Ovary (tissue), 9 donors: ENCODE measurements around the gene SHISA8. TPM values are rescaled to one million over a fixed set of nuclear protein-coding genes. Genes with fewer than 3 reads are reported as not detected.
A peak's percentile ranks its signal among the peaks of the same experiment; 100 is the strongest.

Experiments used
- DNase-seq, 5 donors: peaks; one replicate each; pipeline ENCODE4 v3.0.0-alpha.2; 2019 to 2020
- H3K27ac ChIP-seq, 2 donors: fragments of 200-600 bp; one replicate each; pipeline versions ENCODE4 v1.5.1 to v1.8.0; 2019 to 2022
- H3K27me3 ChIP-seq: fragments of 200-600 bp; one replicate; pipeline ENCODE4 v1.8.0; 2022
- H3K36me3 ChIP-seq: fragments of 200-600 bp; sonication (generic); one replicate; pipeline ENCODE4 v1.5.1; 2019
- H3K4me1 ChIP-seq: one replicate; pipeline ENCODE4 v1.8.1; 2013; ENCODE audit warnings: mild to moderate bottlenecking, moderate library complexity; ENCODE audit not compliant: insufficient read depth
- H3K4me3 ChIP-seq: fragments of 200-600 bp; sonication (generic); one replicate; pipeline ENCODE4 v1.5.1; 2017
- H3K9me3 ChIP-seq, 2 donors: fragments of 200-600 bp in 1 of 2; sonication (generic) in 1 of 2; one replicate each; pipeline versions ENCODE4 v1.5.1 to v1.8.1; 2013 to 2019; ENCODE audit warnings: mild to moderate bottlenecking in 1 of 2, moderate library complexity in 1 of 2
- CTCF ChIP-seq, 3 donors: fragments of 450-650 bp in 2 of 3; fragments of 200-600 bp in 1 of 3; IDR thresholded peaks; one replicate each; pipeline versions ENCODE4 v1.5.1 to v1.8.0; 2016 to 2022; ENCODE audit warnings: antibody characterized with exemption in 3 of 3, mild to moderate bottlenecking in 1 of 3
- EP300 ChIP-seq: sonication (generic); formaldehyde crosslinking; IDR thresholded peaks from one replicate; pipeline ENCODE4 v1.6.1; 2017; ENCODE audit warnings: antibody characterized with exemption
- POLR2A ChIP-seq: fragments of 450-650 bp; IDR thresholded peaks from one replicate; pipeline ENCODE4 v1.6.1; 2017; ENCODE audit warnings: antibody characterized with exemption, mild to moderate bottlenecking, moderate library complexity
- WGBS, 3 donors: extraction: QIAGEN DNeasy Blood & Tissue Kit in 1 of 3; methylation state at CpG; one replicate each; pipeline versions ENCODE4 v1.1.5 to v1.1.7; 2013 to 2017; 5-methylcytosine and 5-hydroxymethylcytosine counted together
- intact Hi-C, 4 donors: fragments of 100-400 bp; cut with DNase I; formaldehyde crosslinking; loops; one replicate each; pipeline versions ENCODE4 v1.11.0 to v1.15.1; 2022 to 2023
- polyA plus RNA-seq, 2 donors: library from polyadenylated mRNA; stranded (reverse); fragments of 200-250 nt in 1 of 2; fragments of 350-450 nt in 1 of 2; fragmentation: Illumina TruSeq in 1 of 2; extraction: RNeasy Lipid Tissue Mini Kit (QIAGEN cat#74804) in 1 of 2; gene quantifications; one replicate each; pipeline ENCODE4 v1.2.3, GENCODE V29; 2013 to 2014
- total RNA-seq, 7 donors: library from RNA; depleted of rRNA in 2 of 7; stranded (reverse); fragments of >200 nt in 2 of 7; fragmentation: NEBNext Ultra II Directional in 3 of 7; extraction: Animal tissue kit (Norgen Biotek cat#: 25700) in 3 of 7; gene quantifications; one replicate each; pipeline versions ENCODE4 v1.1.0 to v1.2.4, GENCODE V29; 2016 to 2023
- donor health status: DM: no; HTN: no; CAD: no; lungs with moderate emphysema.
- donor health status: DM: no; HTN: no; CAD: no.
- donor health status: Bipolar disorder and iron deficiency.
- donor health status: DM: yes; HTN: yes; CAD: no.
- donor health status: DM: no; HTN: no; CAD: no.
- donor health status: DM: yes; HTN: yes; CAD: no.

SHISA8 gene
- total and polyA plus RNA-seq, 9 donors, result 0.46 TPM; not detected in 8

- no peak overlapping the region for H3K27ac ChIP-seq
Measured at GRCh38 chr22:41947424-41948080, 32.7 kb upstream of the SHISA8 start.

GRCh38 chr22:41946629-41947423 is 32.0 kb upstream of the SHISA8 start, which contains the start of gene CENPM:
Gene CENPM, minus strand, starts transcription at chr22:41947152. Its CDS starts 76 bp downstream, at chr22:41947076.
- peak; percentile 84 to 93 (median 89) for DNase-seq
- intact Hi-C loops, result loop anchor here in 2 of 4 donors (10.0 kb wide), 1 partner anchor 122 kb away; no protein-coding TSS in a partner anchor
- H3K4me1 ChIP-seq, result peaks cover 4% of the 10 kb centered on the region
- H3K27ac ChIP-seq, result no peak within 1 kb of the TSS
- peak within 1 kb of the TSS; percentile 76 for H3K4me3 ChIP-seq
- H3K9me3 ChIP-seq, result no peaks in the 10 kb centered on the region
- WGBS, 3 donors, result 1 to 2% (median 2%) methylated on average over 50 to 56 of the region's 56 CpGs
- no peak for TF ChIP-seq POLR2A
- TF ChIP-seq EP300, result no peak
- TF ChIP-seq CTCF (IDR thresholded peaks at IDR 0.05), result no peak
- no peaks in the 10 kb centered on the region for H3K36me3 ChIP-seq
- H3K27me3 ChIP-seq, result no peaks in the 10 kb centered on the region

More at GRCh38 chr22:41947424-41948080, 32.7 kb upstream of the SHISA8 start:
- peak overlapping the region; percentile 76 for H3K4me3 ChIP-seq
- TF ChIP-seq EP300, result no peak
- TF ChIP-seq CTCF (IDR thresholded peaks at IDR 0.05), result no peak
- no peak for TF ChIP-seq POLR2A
- intact Hi-C loops, result loop anchor here in 2 of 4 donors (10.0 kb wide), 1 partner anchor 123 kb away; no protein-coding TSS in a partner anchor
- H3K9me3 ChIP-seq, result no peaks in the 10 kb centered on the region
- H3K4me1 ChIP-seq, result peaks cover 4% of the 10 kb centered on the region
- peak in 1 of 5 donors; percentile 37 for DNase-seq
- H3K27me3 ChIP-seq, result no peaks in the 10 kb centered on the region
- no peaks in the 10 kb centered on the region for H3K36me3 ChIP-seq
- 64 to 75% (median 69%) methylated on average over 21 of the region's 21 CpGs for WGBS, 3 donors

GRCh38 chr22:41943661-41944209 is 28.9 kb upstream of the SHISA8 start:
- 77 to 83% (median 81%) methylated on average over 9 of the region's 9 CpGs for WGBS, 3 donors
- DNase-seq, result no peak
- Histone ChIP-seq H3K27ac (no peak overlapping the region), H3K27me3 (no peaks in the 10 kb centered on the region), H3K9me3 (no peaks in the 10 kb centered on the region), H3K4me1 (peaks cover 4% of the 10 kb centered on the region), H3K4me3 (no peak overlapping the region), H3K36me3 (no peaks in the 10 kb centered on the region)
- TF ChIP-seq CTCF (IDR thresholded peaks at IDR 0.05) (no peak), EP300 (no peak), POLR2A (no peak)
- intact Hi-C loops, result loop anchor here in 3 of 4 donors (5.0 to 10.0 kb wide), 3 partner anchors 119 to 246 kb away; partner anchors contain the start of gene MEI1 (in 2 of the 3)
